ENCODE measurements around the gene GRIK4. TPM values are rescaled to one million over a fixed set of nuclear protein-coding genes. Genes with fewer than 3 reads are reported as not detected.

GRIK4 gene
- total and polyA plus RNA-seq, 2 of the 4 experiments (the other 2 are of a cell fraction): 0.18 to 0.38 TPM

DNA sequence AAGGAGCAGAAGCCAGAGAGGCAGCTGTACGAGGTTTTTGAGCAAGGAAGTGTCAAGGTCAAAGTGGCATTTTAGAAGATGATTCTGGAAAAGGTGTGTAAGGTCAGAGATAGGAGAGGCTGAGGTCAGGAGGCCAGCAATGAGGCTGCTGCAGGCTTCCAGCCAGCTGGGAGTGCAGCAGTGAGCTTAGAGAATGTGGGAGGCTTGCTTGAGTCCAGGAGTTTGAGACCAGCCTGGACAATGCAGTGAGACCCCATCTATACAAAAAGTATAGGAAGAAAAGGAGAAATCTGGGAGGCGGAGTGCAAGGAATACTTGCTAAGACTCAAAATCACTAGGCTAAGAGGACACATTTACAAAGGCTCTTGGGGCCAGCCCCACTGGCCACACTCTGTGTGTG, 96.5 kb downstream of the GRIK4 start:
- in situ Hi-C loops (cut with MboI; ENCODE audit: low sequenced_read_pairs) (no loop called here), dilution Hi-C loops (cut with HindIII; ENCODE audit: low sequenced_read_pairs, unreplicated experiment) (no loop called here), intact Hi-C loops (cut with micrococcal nuclease) (loop anchor here (10.0 kb wide), 1 partner anchor 197 kb away; no protein-coding TSS in a partner anchor)
- Histone ChIP-seq H2AK9ac (replicated peaks; ENCODE audit: low read depth, low read length, poor library complexity) (no peak overlapping the region), H4K5ac (ENCODE audit: low read depth, low read length) (no peak overlapping the region), H2BK15ac (ENCODE audit: low read depth, low read length) (no peak overlapping the region), H2AK5ac (ENCODE audit: low read depth, low read length) (no peak overlapping the region), H3K4me1 (ENCODE audit: control insufficient read depth, insufficient read depth, low read length) (peaks cover 9% of the 10 kb centered on the region; the same call in 1 of the 2 replicates), H4K8ac (ENCODE audit: low read depth in 2 of 2, low read length in 2 of 2) (no peak overlapping the region), H3K9me3 (ENCODE audit: control insufficient read depth, insufficient read depth, low read length) (no peaks in the 10 kb centered on the region), H3K4me2 (ENCODE audit: low read depth, low read length) (no peak overlapping the region), H2BK20ac (ENCODE audit: low read depth, low read length) (no peak overlapping the region), H3K79me1 (ENCODE audit: low read depth in 1 of 2, low read length in 2 of 2) (no peaks in the 10 kb centered on the region), H4K91ac (ENCODE audit: insufficient read depth, low read depth, low read length) (no peak overlapping the region), H3K27me3 (ENCODE audit: control insufficient read depth, insufficient read depth, low read length) (no peaks in the 10 kb centered on the region; the same call in 1 of the 2 replicates), H2BK120ac (ENCODE audit: low read depth, low read length) (no peak overlapping the region), H3K27ac (ENCODE audit: insufficient read depth, low read length) (no peak overlapping the region), H3K9me1 (ENCODE audit: insufficient read depth, low read length) (no peaks in the 10 kb centered on the region), H3K9ac (ENCODE audit: low read depth, low read length) (no peak overlapping the region), H2AFZ (replicated peaks; ENCODE audit: low read length, poor library complexity) (no peak overlapping the region), H3K56ac (ENCODE audit: extremely low read depth, insufficient read depth, low read length) (no peak overlapping the region), H3K18ac (ENCODE audit: low read depth, low read length) (no peak overlapping the region), H3K14ac (replicated peaks; ENCODE audit: low read depth, low read length) (no peak overlapping the region), H2BK5ac (ENCODE audit: low read depth, low read length, poor library complexity, severe bottlenecking) (no peak overlapping the region), H3K23ac (ENCODE audit: low read depth, low read length) (no peak overlapping the region), H3K4ac (ENCODE audit: low read depth, low read length) (no peak overlapping the region), H3K36me3 (ENCODE audit: control insufficient read depth, insufficient read depth, low read length) (no peaks in the 10 kb centered on the region), H4K20me1 (ENCODE audit: insufficient read depth, low read length) (no peaks in the 10 kb centered on the region), H3K4me3 (ENCODE audit: insufficient read depth, low read depth, low read length) (no peak overlapping the region)
- BruUV-seq (replicated peaks): no TSS peak
- 67% methylated on average over 1 of the region's 2 CpGs; no CpG with 5 or more reads in 1 of the 2 experiments for WGBS, 2 experiments (ENCODE audit: extremely low coverage in 2 of 2, insufficient read length in 1 of 2)
- ATAC-seq (ENCODE audit: low read depth): no peak
- ChIA-PET POLR2A (ENCODE audit: unreplicated experiment) (no interaction called here), CTCF (no interaction called here)
- TF ChIP-seq RCOR1 (IDR thresholded peaks at IDR 0.05; ENCODE audit: insufficient replicate concordance, low read length) (no peak), NFE2L2 (IDR thresholded peaks at IDR 0.05; ENCODE audit: low read depth, low read length) (no peak), MAZ (IDR thresholded peaks at IDR 0.05; ENCODE audit: borderline replicate concordance, low read depth, low read length) (no peak), CHD1 (IDR thresholded peaks at IDR 0.05; ENCODE audit: low read depth, low read length) (no peak), USF2 (IDR thresholded peaks at IDR 0.05; ENCODE audit: low read depth, low read length) (no peak), BHLHE40 (IDR thresholded peaks at IDR 0.05; ENCODE audit: low read depth, low read length) (no peak), MXI1 (IDR thresholded peaks at IDR 0.05; ENCODE audit: borderline replicate concordance, low read depth, low read length) (no peak), POLR2A (IDR thresholded peaks at IDR 0.05; ENCODE audit: low read depth, low read length) (no peak), FOS (IDR thresholded peaks at IDR 0.05; ENCODE audit: low read depth, low read length) (no peak), RFX5 (IDR thresholded peaks at IDR 0.05; ENCODE audit: low read depth, low read length) (no peak), CTCF (conservative IDR thresholded peaks at IDR 0.05; ENCODE audit: low read depth, low read length) (no peak), CEBPB (IDR thresholded peaks at IDR 0.05; ENCODE audit: low read depth, low read length) (no peak), MAFK (IDR thresholded peaks at IDR 0.05; ENCODE audit: low read depth, low read length) (no peak), RAD21 (IDR thresholded peaks at IDR 0.05; ENCODE audit: low read length) (no peak)
- no peak for DNase-seq
